Epithelial cell of proximal tubule (primary cell): ENCODE measurements around the gene ST6GALNAC3. TPM values are rescaled to one million over a fixed set of nuclear protein-coding genes. Genes with fewer than 3 reads are reported as not detected.

Source experiments
- DNase-seq: peaks from one replicate; pipeline ENCODE4 v3.0.0-alpha.2; 2011; ENCODE audit warnings: low read depth
- H3K4me3 ChIP-seq: 2 replicates; pipeline ENCODE4 v1.5.1; 2011; ENCODE audit warnings: low read depth, mild to moderate bottlenecking, low read length
- CTCF ChIP-seq: conservative IDR thresholded peaks from 2 replicates; pipeline ENCODE4 v1.5.1; 2012; ENCODE audit warnings: low read depth, mild to moderate bottlenecking, low read length
- total RNA-seq: library from RNA; depleted of rRNA; stranded (reverse); fragments of >200 nt; gene quantifications from 2 replicates; pipeline ENCODE4 v1.2.3, GENCODE V29; 2015

Gene ST6GALNAC3
- total RNA-seq, 1 donor from 2014 or later = 0.75 TPM

GRCh38 chr1:76102046-76102445, 27.5 kb downstream of the ST6GALNAC3 start:
- no peak for TF ChIP-seq CTCF
- no peak overlapping the region for H3K4me3 ChIP-seq
- no peak for DNase-seq

- TF ChIP-seq CTCF = no peak
- DNase-seq = no peak
Observed at GRCh38 chr1:76103034-76103433, 28.5 kb downstream of the ST6GALNAC3 start.

GRCh38 chr1:76105372-76105771, 30.8 kb downstream of the ST6GALNAC3 start:
- H3K4me3 ChIP-seq = no peak overlapping the region
- TF ChIP-seq CTCF = no peak
- DNase-seq = no peak

More at GRCh38 chr1:76103034-76103433, 28.5 kb downstream of the ST6GALNAC3 start:
- H3K4me3 ChIP-seq = no peak overlapping the region

- DNase-seq = no peak
- TF ChIP-seq CTCF = no peak
- no peak overlapping the region for H3K4me3 ChIP-seq
Observed at GRCh38 chr1:76106251-76106650, 31.7 kb downstream of the ST6GALNAC3 start.

GRCh38 chr1:76106719-76107235, 32.2 kb downstream of the ST6GALNAC3 start:
- no peak for TF ChIP-seq CTCF

DNA sequence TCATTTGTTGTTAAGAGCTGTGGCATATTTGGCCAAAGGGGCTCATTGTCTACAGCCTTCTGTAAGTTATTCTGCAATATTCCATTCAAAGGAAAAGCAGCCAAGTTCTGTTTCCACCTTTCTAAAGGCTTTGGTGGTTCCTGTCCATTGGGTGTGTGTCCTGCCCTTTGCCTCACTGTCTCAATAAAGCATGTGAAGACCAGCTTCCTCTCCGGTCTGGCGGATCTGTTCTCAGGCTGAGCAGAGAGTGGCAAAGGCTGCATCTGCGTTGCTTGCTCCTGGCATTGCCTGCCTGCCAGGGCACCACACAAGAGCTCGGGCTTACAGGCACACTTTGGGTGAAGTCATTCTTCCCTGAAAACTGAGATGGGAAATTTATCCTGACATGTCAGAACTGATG, 34.9 kb downstream of the ST6GALNAC3 start:
- DNase-seq = no peak
- TF ChIP-seq CTCF = no peak
- H3K4me3 ChIP-seq = no peak overlapping the region

More at GRCh38 chr1:76106719-76107235, 32.2 kb downstream of the ST6GALNAC3 start:
- no peak overlapping the region for H3K4me3 ChIP-seq
- DNase-seq = no peak

DNA sequence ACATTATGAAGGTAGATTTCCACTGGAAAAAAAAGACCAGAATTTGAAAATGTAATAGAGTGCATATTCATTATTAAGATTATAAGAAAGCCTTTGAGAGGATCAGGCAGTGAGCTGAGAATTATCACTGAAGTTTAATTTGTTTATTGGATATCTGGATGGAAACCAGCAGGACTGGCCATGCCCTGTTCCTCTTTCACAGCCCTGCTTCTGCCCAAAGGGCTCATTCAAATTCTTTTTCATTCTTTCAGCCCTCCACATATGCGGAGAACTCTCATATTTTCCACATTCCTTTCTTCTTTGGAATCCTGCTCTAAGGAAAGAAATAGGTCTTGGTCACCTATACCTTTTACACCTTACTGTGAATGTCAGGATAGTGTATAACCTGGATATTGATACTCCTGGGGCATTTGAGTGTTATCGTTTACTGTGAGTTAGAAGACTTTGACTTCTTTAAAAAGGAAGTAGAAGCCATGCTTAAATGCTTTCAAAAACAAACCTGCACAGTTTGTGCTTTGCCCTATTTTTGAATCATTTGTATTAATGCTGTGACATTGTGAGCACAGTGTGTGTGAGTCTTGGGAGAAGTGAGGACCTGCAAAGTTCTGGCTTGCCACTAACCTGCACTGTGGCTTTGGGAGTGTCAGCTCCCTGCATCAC, 35.5 kb downstream of the ST6GALNAC3 start:
- TF ChIP-seq CTCF = no peak
- no peak for DNase-seq
- H3K4me3 ChIP-seq = no peak overlapping the region
